Mesenteric fat pad (tissue), 1 donor: ENCODE data around the gene SAMD15. TPM values are rescaled to one million over a fixed set of nuclear protein-coding genes. Genes with fewer than 3 reads are reported as not detected.
"Not testable (repeated sequence)": the region's sequence is repeated elsewhere in the genome, so short reads cannot be mapped to it uniquely, and the experiment has no call there.

Experiments used
- DNase-seq: peaks from one replicate; pipeline ENCODE4 v3.0.0-alpha.2; 2020; ENCODE audit warnings: low spot score
- total RNA-seq: library from RNA; stranded (reverse); fragmentation: NEBNext Ultra II Directional; extraction: Animal tissue kit (Norgen Biotek cat#: 25700); gene quantifications from one replicate; pipeline ENCODE4 v1.2.1, GENCODE V29; 2021
- donor health status: DM: yes; HTN: yes; CAD: no.

Gene SAMD15
- total RNA-seq, 1 donor from 2014 or later: 1.5 TPM

- DNase-seq: no peak
Measured at GRCh38 chr14:77375973-77376770, 1.0 kb upstream of the SAMD15 start.

GRCh38 chr14:77377502-77377844 is 294 bp downstream of the SAMD15 start:
- DNase-seq: no peak

GRCh38 chr14:77378701-77379100 is 1.5 kb downstream of the SAMD15 start:
- DNase-seq: no peak

- no peak for DNase-seq
Measured at GRCh38 chr14:77390188-77390587, 13.0 kb downstream of the SAMD15 start.

DNA sequence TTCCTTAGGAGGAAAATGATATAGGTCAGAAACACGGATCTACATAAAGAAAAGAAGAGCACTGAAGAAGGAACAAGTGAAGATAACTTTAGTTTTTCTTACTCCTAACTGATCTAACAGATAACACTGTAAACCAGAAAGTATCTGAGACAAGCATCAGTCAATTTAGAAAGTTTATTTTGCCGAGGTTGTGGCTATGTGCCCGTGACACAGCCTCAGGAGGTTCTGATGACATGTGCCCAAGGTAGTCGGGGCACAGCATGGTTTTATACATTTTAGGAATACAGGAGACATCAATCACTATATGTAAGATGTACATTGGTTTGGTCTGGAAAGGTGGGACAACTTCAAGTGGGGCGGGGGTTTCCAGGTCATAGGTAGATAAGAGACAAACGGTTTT is 23.0 kb downstream of the SAMD15 start:
- no peak for DNase-seq

GRCh38 chr14:77403768-77404167 is 26.6 kb downstream of the SAMD15 start:
- no peak for DNase-seq

GRCh38 chr14:77406086-77406485 is 28.9 kb downstream of the SAMD15 start:
- no peak for DNase-seq

- DNase-seq: no peak
Measured at GRCh38 chr14:77406718-77407117, 29.5 kb downstream of the SAMD15 start.

DNA sequence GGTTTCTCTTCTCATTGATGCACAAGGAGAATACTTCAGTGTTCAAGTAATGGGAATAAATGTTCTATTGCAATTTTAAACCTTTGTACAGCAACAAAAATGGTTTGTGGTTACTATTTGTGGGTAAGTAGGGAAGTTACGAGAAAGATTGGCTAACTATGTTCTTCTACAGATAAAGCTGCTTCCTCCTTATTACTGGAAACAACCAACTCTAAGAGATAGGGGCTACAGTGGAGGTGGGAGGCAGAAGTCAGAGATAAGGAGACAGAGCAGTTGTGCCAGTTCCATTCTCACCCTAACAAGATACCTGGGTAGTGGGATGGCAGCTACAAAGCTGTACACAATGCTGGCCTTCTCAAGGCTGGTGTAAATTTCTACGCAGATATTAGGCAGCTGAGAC is 30.0 kb downstream of the SAMD15 start:
- DNase-seq: no peak

DNA sequence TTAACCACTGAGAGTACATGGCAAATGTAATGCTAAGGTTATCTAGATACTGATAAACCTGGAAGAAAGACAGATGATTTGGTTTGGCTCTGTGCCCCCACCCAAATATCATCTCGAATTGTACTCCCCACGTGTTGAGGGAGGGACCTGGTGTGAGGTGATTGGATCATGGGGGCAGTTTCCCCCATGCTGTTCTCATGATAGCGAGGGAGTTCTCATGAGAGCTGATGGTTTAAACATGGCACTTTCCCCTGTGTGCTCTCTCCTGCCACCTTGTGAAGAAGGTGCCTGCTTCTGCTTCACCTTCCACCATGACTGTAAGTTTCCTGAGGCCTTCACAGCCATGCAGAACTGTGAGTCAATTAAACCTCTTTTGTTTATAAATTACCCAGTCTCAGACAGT is 32.0 kb downstream of the SAMD15 start:
- no peak for DNase-seq

- DNase-seq: not testable (repeated sequence)
Measured at GRCh38 chr14:77415403-77416030, 38.3 kb downstream of the SAMD15 start.

DNA sequence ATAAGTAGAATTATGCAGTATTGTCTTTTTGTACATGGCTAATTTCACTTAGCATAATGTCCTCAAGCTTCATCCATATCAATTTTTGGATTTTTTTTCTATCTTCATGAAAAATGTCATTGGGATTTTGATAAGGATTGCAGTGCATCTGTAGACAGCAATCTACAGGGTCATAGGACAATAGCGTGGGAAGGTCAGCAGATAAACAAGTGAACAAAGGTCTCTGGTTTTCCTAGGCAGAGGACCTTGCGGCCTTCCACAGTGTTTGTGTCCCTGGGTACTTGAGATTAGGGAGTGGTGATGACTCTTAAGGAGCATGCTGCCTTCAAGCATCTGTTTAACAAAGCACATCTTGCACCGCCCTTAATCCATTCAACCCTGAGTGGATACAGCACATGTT is 38.9 kb downstream of the SAMD15 start:
- DNase-seq: not testable (repeated sequence)

GRCh38 chr14:77416836-77417235 is 39.7 kb downstream of the SAMD15 start:
- DNase-seq: no peak

- no peak for DNase-seq
Measured at GRCh38 chr14:77421201-77421600, 44.0 kb downstream of the SAMD15 start.

GRCh38 chr14:77423423-77423822 is 46.2 kb downstream of the SAMD15 start, which contains the start of gene NOXRED1:
NOXRED1 (minus strand) TSS chr14:77423523; CDS start chr14:77422889, 634 bp downstream.
- DNase-seq: no peak

DNA sequence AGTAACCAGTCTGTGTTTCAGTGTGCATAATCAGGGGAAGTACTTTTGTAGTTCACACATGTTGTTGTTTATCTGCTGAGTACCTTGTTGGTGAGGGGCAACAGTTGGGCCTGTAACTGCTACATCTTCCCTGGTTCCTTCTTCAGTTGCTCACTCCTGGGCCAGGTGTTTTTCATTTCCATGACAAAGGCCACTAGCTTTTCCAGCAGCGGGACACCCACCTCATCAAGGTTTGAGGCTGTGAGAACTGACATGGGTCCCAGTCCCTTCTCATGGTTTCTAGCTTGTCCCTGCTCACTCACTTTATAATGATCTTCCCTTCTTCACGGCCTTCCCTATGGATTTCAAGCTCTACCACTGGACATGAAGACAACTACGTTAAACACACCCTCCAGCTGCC is 47.7 kb downstream of the SAMD15 start:
- no peak for DNase-seq

DNA sequence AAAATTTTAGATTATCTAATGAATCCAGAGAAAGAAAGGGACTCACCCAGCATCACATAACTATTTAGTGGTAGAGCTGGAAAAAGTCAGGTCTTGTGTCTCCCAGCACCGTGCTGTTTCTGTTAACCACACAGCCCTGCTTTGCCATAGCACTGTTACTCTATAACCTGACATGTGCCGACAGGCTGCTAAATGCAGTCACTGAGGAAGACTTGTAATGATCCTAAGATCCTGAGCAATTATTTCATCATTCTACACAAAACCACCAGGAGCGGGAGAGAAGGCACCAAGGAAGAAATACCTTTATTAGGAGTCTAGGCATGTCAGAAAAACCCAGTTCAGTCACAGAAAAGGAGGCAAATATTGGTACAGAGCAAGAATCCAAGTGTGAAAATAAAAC is 49.2 kb downstream of the SAMD15 start:
- DNase-seq: no peak

GRCh38 chr14:77436042-77436441 is 58.9 kb downstream of the SAMD15 start:
- DNase-seq: no peak

DNA sequence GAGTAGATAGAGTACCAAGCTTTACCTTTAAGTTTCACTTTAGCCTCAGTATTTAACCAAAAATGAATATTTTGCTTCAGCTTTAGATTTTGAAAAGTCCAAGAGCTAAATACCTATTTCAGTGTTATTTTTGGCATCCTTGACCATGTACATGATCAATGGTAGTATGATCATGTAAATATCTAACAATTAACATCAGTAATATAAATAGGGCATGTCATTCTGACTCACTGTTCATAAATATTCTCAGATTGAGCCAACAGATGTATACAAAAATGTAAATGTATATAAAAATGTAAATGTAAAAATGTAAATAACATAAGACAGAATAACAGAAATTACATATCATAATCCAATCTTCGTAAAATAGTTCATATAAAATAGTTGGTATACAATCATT is 61.4 kb downstream of the SAMD15 start:
- DNase-seq: no peak

DNA sequence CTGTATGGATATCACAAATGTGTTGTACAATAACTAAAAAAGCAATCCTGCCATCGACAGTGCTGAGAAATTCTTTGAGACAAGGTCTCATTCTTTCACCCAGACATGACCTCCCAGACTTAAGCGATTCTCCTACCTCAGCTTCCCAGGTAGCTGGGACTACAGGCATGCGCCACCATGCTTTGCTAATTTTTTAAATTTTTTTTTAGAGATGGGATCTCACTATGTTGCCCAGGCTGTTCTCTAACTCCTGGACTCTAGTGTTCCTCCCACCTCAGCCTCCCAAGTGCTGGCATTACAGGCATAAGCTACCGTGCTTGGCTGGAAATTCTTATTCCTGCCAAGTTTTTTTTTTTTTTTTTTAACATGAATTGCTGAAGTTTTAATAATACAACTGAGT is 62.7 kb downstream of the SAMD15 start:
- no peak for DNase-seq
